ENCODE results near the gene NFIA.

GRCh38 chr1:61444288-61444687 is 361.9 kb downstream of the NFIA start:
- TF ChIP-seq CTCF (conservative IDR thresholded peaks at IDR 0.05; ENCODE audit: low read length) (no peak), EZH2phosphoT487 (IDR thresholded peaks at IDR 0.05; ENCODE audit: borderline replicate concordance) (no peak)

Data from Loucy (cell line).